ENCODE results near the gene GNAI3.
A peak's percentile ranks its signal among the peaks of the same experiment; 100 is the strongest.

The GNAI3 gene

GRCh38 chr1:109503935-109504334 lies 44.5 kb upstream of the GNAI3 start:
- H3K4me3 ChIP-seq (ENCODE audit: low read depth, low read length) = no peak overlapping the region
- no peak for DNase-seq (ENCODE audit: low read depth)
- TF ChIP-seq, protein P1, sequence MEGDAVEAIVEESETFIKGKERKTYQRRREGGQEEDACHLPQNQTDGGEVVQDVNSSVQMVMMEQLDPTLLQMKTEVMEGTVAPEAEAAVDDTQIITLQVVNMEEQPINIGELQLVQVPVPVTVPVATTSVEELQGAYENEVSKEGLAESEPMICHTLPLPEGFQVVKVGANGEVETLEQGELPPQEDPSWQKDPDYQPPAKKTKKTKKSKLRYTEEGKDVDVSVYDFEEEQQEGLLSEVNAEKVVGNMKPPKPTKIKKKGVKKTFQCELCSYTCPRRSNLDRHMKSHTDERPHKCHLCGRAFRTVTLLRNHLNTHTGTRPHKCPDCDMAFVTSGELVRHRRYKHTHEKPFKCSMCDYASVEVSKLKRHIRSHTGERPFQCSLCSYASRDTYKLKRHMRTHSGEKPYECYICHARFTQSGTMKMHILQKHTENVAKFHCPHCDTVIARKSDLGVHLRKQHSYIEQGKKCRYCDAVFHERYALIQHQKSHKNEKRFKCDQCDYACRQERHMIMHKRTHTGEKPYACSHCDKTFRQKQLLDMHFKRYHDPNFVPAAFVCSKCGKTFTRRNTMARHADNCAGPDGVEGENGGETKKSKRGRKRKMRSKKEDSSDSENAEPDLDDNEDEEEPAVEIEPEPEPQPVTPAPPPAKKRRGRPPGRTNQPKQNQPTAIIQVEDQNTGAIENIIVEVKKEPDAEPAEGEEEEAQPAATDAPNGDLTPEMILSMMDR (IDR thresholded peaks at IDR 0.05; ENCODE audit: control insufficient read depth, extremely low read depth, insufficient read depth) = no peak

GRCh38 chr1:109504974-109505373 lies 43.4 kb upstream of the GNAI3 start:
- TF ChIP-seq, protein P1 (IDR thresholded peaks at IDR 0.05; ENCODE audit: control insufficient read depth, extremely low read depth, insufficient read depth) = no peak
- DNase-seq (ENCODE audit: low read depth) = no peak
- H3K4me3 ChIP-seq (ENCODE audit: low read depth, low read length) = no peak overlapping the region

DNA sequence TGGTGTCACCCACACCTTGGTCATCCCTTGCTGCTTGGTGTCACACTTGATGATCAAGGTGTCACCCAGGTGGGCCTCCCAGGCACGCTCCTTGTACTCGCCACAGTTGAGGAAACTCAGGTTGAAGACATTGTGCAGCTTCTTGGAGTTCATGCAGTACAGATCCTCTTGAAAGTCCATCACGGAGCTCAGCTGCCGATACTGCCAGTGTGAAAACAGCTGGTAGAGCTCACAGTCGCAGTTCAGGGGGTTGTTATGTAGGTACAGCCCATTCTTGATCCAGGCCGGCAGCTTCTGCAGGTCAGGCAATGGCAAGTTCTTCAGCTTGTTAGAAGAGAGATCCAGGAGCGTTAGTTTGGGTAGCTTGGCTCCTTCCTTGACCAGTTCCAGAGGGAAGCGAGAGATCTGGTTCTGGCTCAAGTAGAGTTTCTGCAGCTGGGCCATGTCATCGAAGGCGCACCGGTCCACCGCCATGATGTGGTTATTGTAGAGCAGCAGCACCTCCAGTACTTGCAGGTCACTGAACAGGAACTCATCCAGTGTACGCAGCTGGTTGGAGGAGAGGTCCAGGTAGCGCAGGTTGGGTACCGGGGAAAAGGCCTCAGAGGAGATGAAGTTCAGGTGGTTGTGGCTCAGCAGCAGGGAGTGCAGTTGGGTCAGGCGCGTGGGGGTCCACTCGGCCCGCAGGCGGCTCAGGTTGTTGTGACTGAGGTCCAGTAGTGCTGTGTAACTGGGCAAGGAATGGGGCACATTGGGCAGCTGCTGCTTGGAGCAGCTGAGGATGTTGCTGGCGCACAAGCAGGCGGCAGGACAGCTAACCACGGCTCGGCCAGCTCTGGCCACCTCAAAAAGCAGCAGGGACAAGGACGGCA lies 40.2 kb upstream of the GNAI3 start:
- TF ChIP-seq, protein P1 (IDR thresholded peaks at IDR 0.05; ENCODE audit: control insufficient read depth, extremely low read depth, insufficient read depth) = no peak
- no peak for DNase-seq (ENCODE audit: low read depth)
- H3K4me3 ChIP-seq (ENCODE audit: low read depth, low read length) = no peak overlapping the region

DNA sequence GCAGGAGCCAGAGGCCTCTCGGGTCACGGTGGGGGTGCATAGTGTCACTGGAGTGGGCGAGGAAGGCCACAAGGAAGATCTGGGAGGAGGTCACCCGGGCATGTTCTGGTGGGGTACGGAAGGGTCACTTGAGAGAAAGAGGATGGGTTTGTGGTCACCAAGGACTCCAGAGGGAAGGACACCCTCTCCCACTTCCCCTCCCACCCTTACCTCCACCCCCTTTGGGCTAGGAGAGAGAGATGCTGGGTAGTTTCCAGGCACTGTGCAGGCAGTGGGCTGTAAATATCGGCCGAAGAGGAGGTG lies 39.6 kb upstream of the GNAI3 start:
- TF ChIP-seq, protein P1 (IDR thresholded peaks at IDR 0.05; ENCODE audit: control insufficient read depth, extremely low read depth, insufficient read depth) = no peak
- H3K4me3 ChIP-seq (ENCODE audit: low read depth, low read length) = peak overlapping the region; percentile 60
- no peak for DNase-seq (ENCODE audit: low read depth)

DNA sequence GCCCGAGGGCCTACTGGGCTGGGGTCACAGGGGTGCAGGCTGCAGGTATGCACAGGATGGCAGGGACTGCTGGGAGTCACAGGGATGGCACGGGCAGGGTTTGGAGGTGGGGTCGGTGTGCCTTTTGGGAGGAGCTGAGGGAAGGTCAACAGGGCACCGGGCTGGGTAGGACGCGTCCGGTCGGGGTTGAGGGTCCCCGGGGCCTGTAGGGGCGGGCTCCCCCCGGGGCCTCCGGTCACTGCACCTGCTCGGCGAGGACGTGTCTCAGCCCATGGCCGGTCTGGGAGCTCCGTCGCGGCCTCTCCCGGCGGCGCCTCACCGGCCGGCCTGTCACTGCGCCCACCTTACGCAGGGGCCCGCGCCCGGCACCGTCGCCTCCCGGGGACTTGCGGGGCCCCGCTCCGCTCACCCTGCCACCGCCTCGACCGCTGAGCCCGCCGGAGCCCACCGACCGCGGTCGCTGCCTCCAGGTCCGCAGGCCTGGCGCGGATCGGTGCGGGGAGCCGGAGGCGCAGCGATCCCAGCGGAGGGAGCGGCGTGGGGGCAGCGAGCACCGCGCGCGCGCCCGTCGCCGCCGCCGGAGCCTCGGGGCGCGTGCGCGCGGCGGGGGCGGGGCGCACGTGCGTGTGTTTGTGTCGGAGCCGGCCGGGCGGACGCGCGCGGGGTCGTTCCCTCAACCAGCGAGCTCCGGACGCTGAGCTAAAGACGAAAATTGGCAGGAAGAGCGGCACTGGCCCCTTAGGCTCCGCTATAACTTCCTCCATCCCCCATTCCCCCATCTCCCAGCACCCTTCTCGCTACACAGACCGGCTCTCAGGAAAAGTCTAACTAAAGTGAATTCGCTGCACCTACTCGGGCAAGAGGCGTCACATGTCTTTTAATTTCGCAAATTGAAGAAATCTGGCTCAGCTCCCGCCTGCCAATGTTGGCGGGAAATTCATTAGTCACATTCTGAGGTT lies 39.0 kb upstream of the GNAI3 start, which contains the start of gene AMIGO1:
TSS of gene AMIGO1 (minus strand) at position 552 of the 959 bp plus-strand sequence. CDS start 815 bp downstream, outside the sequence.
- DNase-seq (ENCODE audit: low read depth) = no peak
- H3K4me3 ChIP-seq (ENCODE audit: low read depth, low read length) = peak within 1 kb of the TSS; percentile 60
- TF ChIP-seq, protein P1 (IDR thresholded peaks at IDR 0.05; ENCODE audit: control insufficient read depth, extremely low read depth, insufficient read depth) = no peak

GRCh38 chr1:109513110-109513710 lies 35.2 kb upstream of the GNAI3 start:
- H3K4me3 ChIP-seq (ENCODE audit: low read depth, low read length) = no peak overlapping the region
- no peak for DNase-seq (ENCODE audit: low read depth)
- TF ChIP-seq, protein P1 (IDR thresholded peaks at IDR 0.05; ENCODE audit: control insufficient read depth, extremely low read depth, insufficient read depth) = no peak

Measured in LNCaP clone FGC (cell line).